Gastrocnemius medialis (tissue), 4 donors: Measurements from ENCODE around the gene TIAM2.

Source experiments
- CTCF ChIP-seq, 5 experiments: fragments of 450-650 bp in 3 of 5; fragments of 200-600 bp in 2 of 5; sonication (generic) in 2 of 5; IDR thresholded peaks in 4 of 5; conservative IDR thresholded peaks in 1 of 5; 1 replicate in 4 of 5; 2 replicates in 1 of 5; pipeline ENCODE4 v1.5.1; 2016 to 2019; ENCODE audit warnings: antibody characterized with exemption in 5 of 5, mild to moderate bottlenecking in 3 of 5, moderate library complexity in 3 of 5
- POLR2A ChIP-seq, 2 donors: fragments of 450-650 bp; IDR thresholded peaks; one replicate each; pipeline ENCODE4 v1.6.1; 2017; ENCODE audit warnings: antibody characterized with exemption in 2 of 2, mild to moderate bottlenecking in 2 of 2, moderate library complexity in 2 of 2

DNA sequence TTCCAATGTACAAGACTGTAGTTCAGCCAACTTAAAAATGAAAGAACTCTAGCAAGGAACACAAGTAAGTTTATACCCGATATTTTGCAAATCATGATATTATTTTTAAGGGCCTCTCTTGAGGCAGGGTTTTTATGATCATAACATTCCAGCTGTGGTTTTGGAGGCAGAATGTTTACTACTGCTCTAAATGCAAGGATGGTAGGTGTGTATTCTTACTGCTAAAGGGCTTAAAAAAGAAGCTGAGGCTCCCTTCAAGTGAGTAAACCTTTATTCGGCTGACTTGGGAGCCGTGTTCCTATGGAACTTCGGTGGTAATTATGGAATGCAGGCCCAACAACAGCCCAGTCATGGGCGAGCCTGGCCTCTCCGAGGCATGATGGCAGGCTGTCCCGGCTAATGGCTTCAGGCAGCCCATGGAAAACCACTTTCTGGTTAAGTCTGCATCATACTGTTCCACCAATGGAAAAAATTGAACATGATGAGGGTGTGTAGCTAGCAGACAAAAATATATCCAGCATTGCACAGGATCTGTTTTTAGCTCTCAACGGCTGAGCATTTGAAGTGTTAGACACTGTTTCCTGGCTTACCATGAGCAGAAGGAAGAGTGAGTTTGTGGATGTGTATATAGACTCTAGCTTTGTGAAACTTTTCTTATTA lies 111.5 kb downstream of the TIAM2 start:
- TF ChIP-seq POLR2A (IDR thresholded peaks at IDR 0.05): no peak
- no peak for TF ChIP-seq CTCF (IDR thresholded peaks at IDR 0.05 in 4 of 5, conservative IDR thresholded peaks at IDR 0.05 in 1 of 5)
